ENCODE results near the gene OPRL1. TPM values are rescaled to one million over a fixed set of nuclear protein-coding genes. Genes with fewer than 3 reads are reported as not detected.

OPRL1 gene
- polyA plus RNA-seq, 1 of the 3 experiments (the other 2 are of a cell fraction), result 1.8 TPM

DNA sequence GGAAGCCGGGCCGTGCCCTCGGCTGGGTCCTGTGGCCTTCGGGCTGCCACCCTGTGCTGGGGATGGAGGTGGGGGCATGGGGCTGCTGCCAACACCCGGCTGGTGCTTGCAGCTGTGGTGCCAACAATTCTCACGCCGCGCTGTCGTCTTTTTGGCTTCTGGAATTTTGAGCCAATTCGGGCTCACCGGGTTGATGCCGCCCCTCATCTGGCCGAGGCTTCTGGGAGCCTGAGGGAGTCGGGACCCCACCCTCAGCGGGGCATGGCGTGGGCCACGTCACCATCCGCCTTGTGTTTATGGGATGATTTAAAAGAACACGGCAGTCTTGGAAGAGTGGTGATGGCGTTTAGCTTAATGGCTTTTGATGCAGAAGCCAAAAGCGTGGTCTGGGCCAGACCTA is 36.1 kb downstream of the OPRL1 start:
- Histone ChIP-seq H3K36me3 (replicated peaks in 1 of 2; ENCODE audit: control insufficient read depth in 1 of 2, insufficient read depth in 2 of 2, low read length in 1 of 2) (no peaks in the 10 kb centered on the region), H2AFZ (ENCODE audit: low read depth) (no peak overlapping the region), H4K20me1 (ENCODE audit: insufficient read depth) (no peaks in the 10 kb centered on the region), H3K79me2 (ENCODE audit: insufficient read depth) (no peaks in the 10 kb centered on the region), H3K4me2 (no peak overlapping the region), H3K4me3 (ENCODE audit: low read depth in 2 of 2, low read length in 1 of 2) (no peak overlapping the region), H3K27ac (ENCODE audit: low read depth in 2 of 2, low read length in 1 of 2) (no peak overlapping the region), H3K9ac (no peak overlapping the region), H3F3A (replicated peaks; ENCODE audit: insufficient read depth) (no peaks in the 10 kb centered on the region), H3K4me1 (ENCODE audit: control insufficient read depth in 1 of 2, insufficient read depth in 2 of 2, low read depth in 1 of 2, low read length in 1 of 2) (peaks cover 0 to 14% of the 10 kb centered on the region in 2 experiments; a peak in 1 of 4 replicates), H3K9me2 (no peaks in the 10 kb centered on the region), H3K27me3 (ENCODE audit: insufficient read depth) (peaks cover 3% of the 10 kb centered on the region; the same call in 1 of the 2 replicates), H3K9me3 (no peaks in the 10 kb centered on the region)
- DNase-seq, result no peak
- 77% methylated on average over 12 of the region's 21 CpGs for WGBS (ENCODE audit: low lambda C conversion rate)
- no peak for TF ChIP-seq FOXJ3 (CRISPR knock-in tag; IDR thresholded peaks at IDR 0.05)
- no peak for TF ChIP-seq ELF1 (IDR thresholded peaks at IDR 0.05)
- TF ChIP-seq POLR2AphosphoS5 (IDR thresholded peaks at IDR 0.05; ENCODE audit: low read depth, low read length), result no peak
- TF ChIP-seq, protein P1, sequence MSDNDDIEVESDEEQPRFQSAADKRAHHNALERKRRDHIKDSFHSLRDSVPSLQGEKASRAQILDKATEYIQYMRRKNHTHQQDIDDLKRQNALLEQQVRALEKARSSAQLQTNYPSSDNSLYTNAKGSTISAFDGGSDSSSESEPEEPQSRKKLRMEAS (IDR thresholded peaks at IDR 0.05; ENCODE audit: low read depth), result no peak
- TF ChIP-seq, protein P2, sequence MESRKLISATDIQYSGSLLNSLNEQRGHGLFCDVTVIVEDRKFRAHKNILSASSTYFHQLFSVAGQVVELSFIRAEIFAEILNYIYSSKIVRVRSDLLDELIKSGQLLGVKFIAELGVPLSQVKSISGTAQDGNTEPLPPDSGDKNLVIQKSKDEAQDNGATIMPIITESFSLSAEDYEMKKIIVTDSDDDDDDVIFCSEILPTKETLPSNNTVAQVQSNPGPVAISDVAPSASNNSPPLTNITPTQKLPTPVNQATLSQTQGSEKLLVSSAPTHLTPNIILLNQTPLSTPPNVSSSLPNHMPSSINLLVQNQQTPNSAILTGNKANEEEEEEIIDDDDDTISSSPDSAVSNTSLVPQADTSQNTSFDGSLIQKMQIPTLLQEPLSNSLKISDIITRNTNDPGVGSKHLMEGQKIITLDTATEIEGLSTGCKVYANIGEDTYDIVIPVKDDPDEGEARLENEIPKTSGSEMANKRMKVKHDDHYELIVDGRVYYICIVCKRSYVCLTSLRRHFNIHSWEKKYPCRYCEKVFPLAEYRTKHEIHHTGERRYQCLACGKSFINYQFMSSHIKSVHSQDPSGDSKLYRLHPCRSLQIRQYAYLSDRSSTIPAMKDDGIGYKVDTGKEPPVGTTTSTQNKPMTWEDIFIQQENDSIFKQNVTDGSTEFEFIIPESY (IDR thresholded peaks at IDR 0.05; ENCODE audit: borderline replicate concordance, low read depth), result no peak
- TF ChIP-seq, protein P3, sequence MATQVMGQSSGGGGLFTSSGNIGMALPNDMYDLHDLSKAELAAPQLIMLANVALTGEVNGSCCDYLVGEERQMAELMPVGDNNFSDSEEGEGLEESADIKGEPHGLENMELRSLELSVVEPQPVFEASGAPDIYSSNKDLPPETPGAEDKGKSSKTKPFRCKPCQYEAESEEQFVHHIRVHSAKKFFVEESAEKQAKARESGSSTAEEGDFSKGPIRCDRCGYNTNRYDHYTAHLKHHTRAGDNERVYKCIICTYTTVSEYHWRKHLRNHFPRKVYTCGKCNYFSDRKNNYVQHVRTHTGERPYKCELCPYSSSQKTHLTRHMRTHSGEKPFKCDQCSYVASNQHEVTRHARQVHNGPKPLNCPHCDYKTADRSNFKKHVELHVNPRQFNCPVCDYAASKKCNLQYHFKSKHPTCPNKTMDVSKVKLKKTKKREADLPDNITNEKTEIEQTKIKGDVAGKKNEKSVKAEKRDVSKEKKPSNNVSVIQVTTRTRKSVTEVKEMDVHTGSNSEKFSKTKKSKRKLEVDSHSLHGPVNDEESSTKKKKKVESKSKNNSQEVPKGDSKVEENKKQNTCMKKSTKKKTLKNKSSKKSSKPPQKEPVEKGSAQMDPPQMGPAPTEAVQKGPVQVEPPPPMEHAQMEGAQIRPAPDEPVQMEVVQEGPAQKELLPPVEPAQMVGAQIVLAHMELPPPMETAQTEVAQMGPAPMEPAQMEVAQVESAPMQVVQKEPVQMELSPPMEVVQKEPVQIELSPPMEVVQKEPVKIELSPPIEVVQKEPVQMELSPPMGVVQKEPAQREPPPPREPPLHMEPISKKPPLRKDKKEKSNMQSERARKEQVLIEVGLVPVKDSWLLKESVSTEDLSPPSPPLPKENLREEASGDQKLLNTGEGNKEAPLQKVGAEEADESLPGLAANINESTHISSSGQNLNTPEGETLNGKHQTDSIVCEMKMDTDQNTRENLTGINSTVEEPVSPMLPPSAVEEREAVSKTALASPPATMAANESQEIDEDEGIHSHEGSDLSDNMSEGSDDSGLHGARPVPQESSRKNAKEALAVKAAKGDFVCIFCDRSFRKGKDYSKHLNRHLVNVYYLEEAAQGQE (IDR thresholded peaks at IDR 0.05; ENCODE audit: low read depth, low read length), result no peak
- no peak for TF ChIP-seq RCOR1 (IDR thresholded peaks at IDR 0.05; ENCODE audit: low read length)
- TF ChIP-seq MXI1 (IDR thresholded peaks at IDR 0.05; ENCODE audit: low read depth, low read length), result no peak
- TF ChIP-seq, protein P4, sequence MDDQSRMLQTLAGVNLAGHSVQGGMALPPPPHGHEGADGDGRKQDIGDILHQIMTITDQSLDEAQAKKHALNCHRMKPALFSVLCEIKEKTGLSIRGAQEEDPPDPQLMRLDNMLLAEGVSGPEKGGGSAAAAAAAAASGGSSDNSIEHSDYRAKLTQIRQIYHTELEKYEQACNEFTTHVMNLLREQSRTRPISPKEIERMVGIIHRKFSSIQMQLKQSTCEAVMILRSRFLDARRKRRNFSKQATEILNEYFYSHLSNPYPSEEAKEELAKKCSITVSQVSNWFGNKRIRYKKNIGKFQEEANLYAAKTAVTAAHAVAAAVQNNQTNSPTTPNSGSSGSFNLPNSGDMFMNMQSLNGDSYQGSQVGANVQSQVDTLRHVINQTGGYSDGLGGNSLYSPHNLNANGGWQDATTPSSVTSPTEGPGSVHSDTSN (IDR thresholded peaks at IDR 0.05), result no peak
- TF ChIP-seq JUND (IDR thresholded peaks at IDR 0.05), result no peak
- TF ChIP-seq, protein P5, sequence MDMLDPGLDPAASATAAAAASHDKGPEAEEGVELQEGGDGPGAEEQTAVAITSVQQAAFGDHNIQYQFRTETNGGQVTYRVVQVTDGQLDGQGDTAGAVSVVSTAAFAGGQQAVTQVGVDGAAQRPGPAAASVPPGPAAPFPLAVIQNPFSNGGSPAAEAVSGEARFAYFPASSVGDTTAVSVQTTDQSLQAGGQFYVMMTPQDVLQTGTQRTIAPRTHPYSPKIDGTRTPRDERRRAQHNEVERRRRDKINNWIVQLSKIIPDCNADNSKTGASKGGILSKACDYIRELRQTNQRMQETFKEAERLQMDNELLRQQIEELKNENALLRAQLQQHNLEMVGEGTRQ (IDR thresholded peaks at IDR 0.05; ENCODE audit: borderline replicate concordance, low read depth, low read length), result no peak
- no peak for TF ChIP-seq RXRA (IDR thresholded peaks at IDR 0.05; ENCODE audit: borderline replicate concordance, low read depth)
- POLR2A ChIA-PET, result no interaction called here
- CTCF ChIA-PET, result interaction anchor here (0.7 to 15.6 kb wide), 8 partner anchors 9 to 78 kb away, joined by 3 to 252 read pairs (median 4); partner anchors contain the start of genes LKAAEAR1, OPRL1 and RGS19
